GM10847 (cell line): ENCODE measurements around the gene MOK.

Experiments used
- POLR2A ChIP-seq: IDR thresholded peaks from 2 replicates; pipeline ENCODE4 v1.6.1; 2011; ENCODE audit not compliant: insufficient read length; ENCODE audit errors: extremely low read depth

The MOK gene

GRCh38 chr14:102297436-102298170 lies 7.4 kb downstream of the MOK start:
- no peak for TF ChIP-seq POLR2A

- no peak for TF ChIP-seq POLR2A
These were observed 9.7 kb downstream of the MOK start for GRCh38 chr14:102295270-102295669.

DNA sequence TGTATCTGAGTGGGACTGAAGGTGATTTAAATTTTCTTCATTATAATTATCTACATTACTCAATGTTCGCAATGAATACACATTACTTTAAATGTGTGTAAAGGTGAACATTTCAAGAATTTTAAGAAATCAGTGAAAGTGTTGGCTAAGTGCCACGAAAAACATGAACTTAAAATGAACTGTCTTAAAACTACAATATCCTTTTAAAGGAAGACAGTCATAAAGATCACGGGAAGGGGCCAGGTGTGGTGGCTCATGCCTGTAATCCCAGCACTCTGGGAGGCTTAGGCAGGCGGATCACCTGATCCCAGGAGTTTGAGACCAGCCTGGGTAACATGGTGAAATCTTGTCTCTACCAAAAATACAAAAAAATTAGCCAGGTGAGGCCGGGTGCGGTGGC lies 11.2 kb downstream of the MOK start:
- no peak for TF ChIP-seq POLR2A

GRCh38 chr14:102292441-102292840 lies 12.5 kb downstream of the MOK start:
- TF ChIP-seq POLR2A: no peak

DNA sequence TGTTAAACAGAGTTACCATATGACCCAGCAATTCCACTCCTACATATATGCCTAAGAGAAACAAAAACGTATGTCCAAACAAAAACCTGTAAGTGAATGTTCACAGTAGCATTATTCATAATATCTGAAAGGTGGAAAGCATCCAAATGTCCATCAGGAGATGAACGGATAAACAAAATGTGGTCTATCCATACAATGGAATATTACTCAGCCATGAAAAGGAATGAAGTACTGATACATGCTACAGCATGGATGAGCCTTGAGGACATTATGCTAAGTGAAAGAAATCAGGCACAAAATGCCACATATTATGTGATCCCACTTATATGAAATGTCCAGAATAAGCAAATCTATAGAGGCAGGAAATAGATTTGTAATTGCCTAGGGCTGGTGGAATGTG lies 16.8 kb downstream of the MOK start:
- TF ChIP-seq POLR2A: no peak

- no peak for TF ChIP-seq POLR2A
These were observed 19.9 kb downstream of the MOK start for GRCh38 chr14:102285106-102285505.

- TF ChIP-seq POLR2A: no peak
These were observed 21.3 kb downstream of the MOK start for GRCh38 chr14:102283631-102284129.

DNA sequence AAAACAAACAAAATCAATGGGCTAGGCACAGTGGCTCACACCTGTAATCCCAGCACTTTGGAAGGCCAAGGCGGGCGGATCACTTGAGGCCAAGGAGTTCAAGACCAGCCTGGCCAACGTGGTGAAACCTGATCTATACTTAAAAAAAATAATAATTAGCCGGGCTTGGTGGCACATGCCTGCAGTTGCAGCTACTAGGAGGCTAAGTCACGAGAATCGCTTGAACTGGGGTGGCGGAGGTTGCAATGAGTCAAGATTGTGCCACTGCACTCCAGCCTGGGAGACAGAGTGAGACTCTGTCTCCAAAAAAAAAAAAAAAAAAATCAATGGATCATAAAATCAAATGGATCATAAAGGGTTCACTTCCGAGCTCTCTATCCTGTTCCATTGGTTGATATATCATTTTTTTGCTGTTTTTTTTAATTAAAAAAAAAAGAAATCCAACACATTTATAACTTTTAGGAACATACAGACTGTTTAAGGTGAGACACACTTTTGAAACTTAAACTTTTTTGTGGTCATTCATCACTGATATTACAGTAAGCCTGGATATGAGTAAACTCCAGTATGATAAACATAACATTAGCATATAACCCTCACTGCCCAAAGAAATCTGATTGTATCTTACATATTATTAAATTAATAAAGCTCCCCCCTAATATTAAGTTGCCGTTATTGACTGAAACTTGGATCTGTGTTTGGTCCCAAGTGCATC lies 22.1 kb downstream of the MOK start:
- TF ChIP-seq POLR2A: no peak

- no peak for TF ChIP-seq POLR2A
These were observed 24.5 kb downstream of the MOK start for GRCh38 chr14:102280376-102280962.

DNA sequence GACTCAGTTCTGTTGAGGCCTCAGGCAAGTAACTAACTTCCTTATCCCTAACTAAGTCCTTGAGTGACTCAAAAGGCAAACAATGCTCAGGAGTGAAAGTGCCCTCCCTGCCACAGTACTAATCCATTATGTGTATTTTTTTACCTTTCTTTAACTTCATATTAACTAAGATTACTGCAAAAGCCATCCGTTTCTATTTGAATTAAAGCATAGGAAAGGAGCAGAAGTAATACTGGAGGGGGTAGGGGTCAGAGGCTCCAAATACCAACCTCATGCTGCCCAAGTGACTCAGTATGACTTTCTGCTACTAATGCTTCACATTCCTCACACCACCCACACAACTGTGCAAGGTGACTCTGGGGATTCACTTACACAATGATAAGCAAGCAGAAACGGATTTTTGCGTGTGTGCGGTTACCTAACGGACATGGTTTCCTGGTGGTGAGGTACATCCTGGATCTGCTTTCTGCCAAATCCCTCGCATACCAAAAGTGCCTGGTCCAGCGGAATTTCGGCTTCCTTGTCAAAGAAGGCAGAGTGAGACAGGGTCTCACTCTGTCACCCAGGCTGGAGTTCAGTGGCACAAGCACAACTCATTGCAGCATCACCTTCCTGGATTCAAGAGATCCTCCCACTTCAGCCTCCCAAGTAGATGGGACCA lies 25.1 kb downstream of the MOK start:
- no peak for TF ChIP-seq POLR2A

- no peak for TF ChIP-seq POLR2A
These were observed 25.7 kb downstream of the MOK start for GRCh38 chr14:102279282-102279681.

GRCh38 chr14:102278631-102278935 lies 26.4 kb downstream of the MOK start:
- TF ChIP-seq POLR2A: no peak

DNA sequence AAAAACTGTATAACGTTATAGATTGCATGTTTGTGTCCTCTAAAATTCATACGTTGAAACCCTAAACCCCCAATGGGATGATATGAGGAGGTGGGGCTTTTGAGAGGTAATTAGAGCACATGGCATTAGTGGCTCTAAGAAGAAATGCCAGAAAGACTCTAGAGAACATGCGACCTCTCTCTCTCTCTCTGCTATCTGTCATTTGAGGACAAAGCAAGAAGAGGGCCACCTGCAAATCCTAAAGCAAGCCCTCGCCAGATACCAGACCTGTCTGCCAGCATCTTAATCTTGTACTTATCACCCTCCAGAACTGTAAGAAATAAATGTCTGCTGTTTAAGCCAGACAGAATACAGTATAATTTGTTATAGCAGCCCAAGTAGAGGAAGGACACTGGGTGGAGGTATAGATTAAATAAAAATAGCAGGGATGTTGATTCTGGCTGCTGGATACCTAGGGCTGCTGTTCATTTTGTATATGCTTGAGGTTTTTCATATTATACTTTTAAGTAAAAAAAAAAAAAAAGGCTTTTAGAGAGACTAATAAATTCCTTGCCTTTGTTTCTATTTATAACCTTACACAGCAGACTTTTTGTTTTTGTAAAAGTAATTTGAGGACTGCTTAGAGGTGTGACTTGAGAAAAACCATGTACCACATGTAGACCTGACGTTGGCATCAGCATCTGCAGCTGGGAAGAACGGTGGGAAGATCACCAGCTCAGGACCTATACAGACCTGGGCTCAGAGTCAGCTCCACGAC lies 26.9 kb downstream of the MOK start:
- TF ChIP-seq POLR2A: no peak

- TF ChIP-seq POLR2A: no peak
These were observed 29.1 kb downstream of the MOK start for GRCh38 chr14:102275866-102276265.

DNA sequence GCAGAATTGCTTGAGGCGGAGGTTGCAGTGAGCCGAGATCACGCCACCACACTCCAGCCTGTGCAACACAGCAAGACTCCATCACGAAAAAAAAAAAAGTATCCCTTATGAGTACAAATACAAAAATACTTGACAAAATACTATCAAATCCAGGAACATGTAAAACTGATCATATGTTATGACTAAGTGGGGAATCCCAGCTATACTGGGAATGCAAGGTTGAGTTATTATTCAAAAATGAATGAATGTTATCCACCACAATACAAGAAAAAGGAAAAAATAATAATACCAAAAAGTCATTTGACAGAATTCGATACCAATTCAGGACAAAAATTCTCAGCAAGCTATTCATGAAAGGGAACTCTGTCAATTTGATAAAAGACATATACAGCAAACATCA lies 32.6 kb downstream of the MOK start:
- no peak for TF ChIP-seq POLR2A
